Aorta (tissue), 5 donors: ENCODE data around the gene SFTA2. TPM values are rescaled to one million over a fixed set of nuclear protein-coding genes. Genes with fewer than 3 reads are reported as not detected.
A peak's percentile ranks its signal among the peaks of the same experiment; 100 is the strongest.

Experiments used
- ATAC-seq: fragments of 200-7000 bp; cut with Tn5 transposase; one replicate; pipeline ENCODE4 v1.9.1; 2022; ENCODE audit warnings: moderate library complexity; ENCODE audit not compliant: low FRiP score
- DNase-seq, 2 donors: peaks; one replicate each; pipeline ENCODE4 v3.0.0-alpha.2; 2020
- H3K27ac ChIP-seq, 2 donors: one replicate each; pipeline ENCODE4 v1.5.1; 2013; ENCODE audit warnings: low read length in 2 of 2, mild to moderate bottlenecking in 2 of 2, moderate library complexity in 2 of 2, control low read depth in 1 of 2, inconsistent platforms in 1 of 2, low read depth in 1 of 2
- H3K27me3 ChIP-seq, 2 donors: one replicate each; pipeline ENCODE4 v1.6.1; 2013; ENCODE audit warnings: control low read depth in 1 of 2, low read length in 1 of 2, mild to moderate bottlenecking in 1 of 2, moderate library complexity in 1 of 2; ENCODE audit not compliant: insufficient read depth in 2 of 2, control insufficient read depth in 1 of 2
- H3K36me3 ChIP-seq, 2 donors: one replicate each; pipeline ENCODE4 v1.6.1; 2013; ENCODE audit warnings: control low read depth in 1 of 2, low read length in 1 of 2, mild to moderate bottlenecking in 1 of 2; ENCODE audit not compliant: insufficient read depth in 2 of 2, control insufficient read depth in 1 of 2
- H3K4me1 ChIP-seq, 2 donors: one replicate each; pipeline ENCODE4 v1.6.1; 2013; ENCODE audit warnings: low read length in 2 of 2, control low read depth in 1 of 2, mild to moderate bottlenecking in 1 of 2, moderate library complexity in 1 of 2; ENCODE audit not compliant: insufficient read depth in 2 of 2, control insufficient read depth in 1 of 2
- H3K4me3 ChIP-seq, 2 donors: one replicate each; pipeline ENCODE4 v1.5.1; 2013; ENCODE audit warnings: low read length in 2 of 2, control low read depth in 1 of 2, mild to moderate bottlenecking in 1 of 2
- H3K9me3 ChIP-seq: one replicate; pipeline ENCODE4 v1.6.1; 2013; ENCODE audit warnings: mild to moderate bottlenecking, low read length; ENCODE audit not compliant: control insufficient read depth
- WGBS, 2 donors: extraction: QIAGEN DNeasy Blood & Tissue Kit; methylation state at CpG; one replicate each; pipeline ENCODE4 v1.1.7; 2013; 5-methylcytosine and 5-hydroxymethylcytosine counted together
- intact Hi-C, 2 donors: fragments of 100-400 bp; cut with DNase I; formaldehyde crosslinking; loops; one replicate each; pipeline versions ENCODE4 v1.14.2 to v1.15.0; 2022
- polyA plus RNA-seq, 2 donors: library from polyadenylated mRNA; stranded (reverse); fragments of 200-250 nt; gene quantifications; one replicate each; pipeline ENCODE4 v1.2.3, GENCODE V29; 2013
- total RNA-seq, 2 donors: library from RNA; stranded (reverse); fragmentation: NEBNext Ultra II Directional; extraction: Animal tissue kit (Norgen Biotek cat#: 25700); gene quantifications; one replicate each; pipeline ENCODE4 v1.2.1, GENCODE V29; 2021
- donor health status: healthy with polysubstance abuse.
- donor health status: Bipolar disorder and iron deficiency.
- donor health status: DM: no; HTN: no; CAD: no.
- donor health status: DM: no; HTN: no; CAD: no.
- donor health status: DM: yes; HTN: yes; CAD: no.

The SFTA2 gene
- total and polyA plus RNA-seq, 4 donors = 2.4 TPM; not detected in 3

- intact Hi-C loops = no loop called here
- 72% methylated on average over 6 of the region's 6 CpGs for WGBS, 2 donors
Observed at GRCh38 chr6:30887901-30888815, 43.8 kb downstream of the SFTA2 start.

DNA sequence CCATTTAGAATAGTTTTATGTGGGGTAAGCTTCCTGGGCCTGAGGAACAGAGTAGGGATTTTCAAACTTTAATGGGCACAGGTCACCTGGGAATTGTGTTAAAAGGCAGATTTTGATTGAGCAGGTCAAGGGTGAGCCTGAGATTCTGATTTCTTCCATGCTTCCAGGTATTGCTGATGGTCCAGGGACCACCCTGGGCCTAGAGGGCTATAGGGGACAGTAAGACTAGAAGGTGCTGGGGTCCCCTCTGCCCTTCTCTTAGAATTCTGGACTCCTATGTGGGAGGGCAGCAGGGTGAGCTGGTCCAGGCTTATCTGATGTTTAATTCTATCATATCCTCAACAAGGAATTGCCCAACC is 45.1 kb downstream of the SFTA2 start:
- Histone ChIP-seq H3K9me3 (no peaks in the 10 kb centered on the region), H3K27me3 (no peaks in the 10 kb centered on the region), H3K4me3 (no peak overlapping the region), H3K27ac (no peak overlapping the region), H3K4me1 (no peaks in the 10 kb centered on the region), H3K36me3 (no peaks in the 10 kb centered on the region)
- intact Hi-C loops = no loop called here
- ATAC-seq (no peak), DNase-seq (no peak)

More at GRCh38 chr6:30887901-30888815, 43.8 kb downstream of the SFTA2 start:
- H3K4me3 ChIP-seq = no peak overlapping the region
- ATAC-seq (no peak), DNase-seq (no peak)
- no peaks in the 10 kb centered on the region for H3K27me3 ChIP-seq
- H3K36me3 ChIP-seq = no peaks in the 10 kb centered on the region
- no peak overlapping the region for H3K27ac ChIP-seq
- no peaks in the 10 kb centered on the region for H3K4me1 ChIP-seq
- no peaks in the 10 kb centered on the region for H3K9me3 ChIP-seq

GRCh38 chr6:30885999-30886896 is 45.7 kb downstream of the SFTA2 start:
- Histone ChIP-seq H3K4me3 (no peak overlapping the region), H3K9me3 (no peaks in the 10 kb centered on the region), H3K36me3 (no peaks in the 10 kb centered on the region), H3K27me3 (no peaks in the 10 kb centered on the region), H3K4me1 (no peaks in the 10 kb centered on the region), H3K27ac (no peak overlapping the region)
- WGBS, 2 donors = 19 to 26% methylated on average over 18 of the region's 18 CpGs
- intact Hi-C loops = no loop called here
- DNase-seq (no peak), ATAC-seq (no peak)

DNA sequence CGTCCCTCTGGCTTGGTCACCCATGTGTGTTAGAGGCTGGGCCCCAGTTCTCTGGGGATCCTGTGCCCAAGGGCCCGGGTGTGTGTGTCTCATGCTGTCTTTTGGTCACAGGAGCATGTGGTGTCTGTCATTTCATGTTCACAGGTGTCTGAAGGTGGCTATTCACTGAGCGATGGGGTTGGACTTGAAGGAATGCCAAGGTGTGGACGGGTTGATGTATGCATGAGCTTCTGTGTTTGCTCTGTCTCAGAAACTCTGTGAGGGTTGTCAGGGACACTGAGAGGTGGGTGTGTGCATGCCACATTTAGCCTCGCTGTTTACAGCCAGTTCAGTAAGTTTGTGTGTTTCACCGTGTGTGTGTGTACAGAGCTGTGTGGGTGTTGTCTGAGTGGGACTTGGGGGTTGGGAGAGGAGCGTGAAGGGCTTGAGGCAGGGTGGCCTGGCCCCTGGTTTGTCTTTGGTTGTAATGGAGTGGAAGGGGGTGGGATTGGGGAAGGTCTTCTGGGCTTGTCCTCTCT is 46.4 kb downstream of the SFTA2 start:
- intact Hi-C loops = no loop called here
- no peaks in the 10 kb centered on the region for H3K4me1 ChIP-seq

GRCh38 chr6:30884521-30885480 is 47.2 kb downstream of the SFTA2 start:
- intact Hi-C loops = loop anchor here in 1 of 2 donors (5.0 kb wide), 1 partner anchor 202 kb away; no protein-coding TSS in a partner anchor
- 1 to 2% methylated on average over 33 to 59 of the region's 59 CpGs for whole genome bisulfite sequencing, 2 donors

More for the DNA sequence above, 46.4 kb downstream of the SFTA2 start:
- Histone ChIP-seq H3K4me3 (no peak overlapping the region), H3K9me3 (no peaks in the 10 kb centered on the region), H3K27ac (peak overlapping the region in 1 of 2 donors; percentile 34), H3K27me3 (no peaks in the 10 kb centered on the region), H3K36me3 (no peaks in the 10 kb centered on the region)
- ATAC-seq (no peak), DNase-seq (no peak)
- 17 to 24% methylated on average over 7 of the region's 7 CpGs for WGBS, 2 donors

DNA sequence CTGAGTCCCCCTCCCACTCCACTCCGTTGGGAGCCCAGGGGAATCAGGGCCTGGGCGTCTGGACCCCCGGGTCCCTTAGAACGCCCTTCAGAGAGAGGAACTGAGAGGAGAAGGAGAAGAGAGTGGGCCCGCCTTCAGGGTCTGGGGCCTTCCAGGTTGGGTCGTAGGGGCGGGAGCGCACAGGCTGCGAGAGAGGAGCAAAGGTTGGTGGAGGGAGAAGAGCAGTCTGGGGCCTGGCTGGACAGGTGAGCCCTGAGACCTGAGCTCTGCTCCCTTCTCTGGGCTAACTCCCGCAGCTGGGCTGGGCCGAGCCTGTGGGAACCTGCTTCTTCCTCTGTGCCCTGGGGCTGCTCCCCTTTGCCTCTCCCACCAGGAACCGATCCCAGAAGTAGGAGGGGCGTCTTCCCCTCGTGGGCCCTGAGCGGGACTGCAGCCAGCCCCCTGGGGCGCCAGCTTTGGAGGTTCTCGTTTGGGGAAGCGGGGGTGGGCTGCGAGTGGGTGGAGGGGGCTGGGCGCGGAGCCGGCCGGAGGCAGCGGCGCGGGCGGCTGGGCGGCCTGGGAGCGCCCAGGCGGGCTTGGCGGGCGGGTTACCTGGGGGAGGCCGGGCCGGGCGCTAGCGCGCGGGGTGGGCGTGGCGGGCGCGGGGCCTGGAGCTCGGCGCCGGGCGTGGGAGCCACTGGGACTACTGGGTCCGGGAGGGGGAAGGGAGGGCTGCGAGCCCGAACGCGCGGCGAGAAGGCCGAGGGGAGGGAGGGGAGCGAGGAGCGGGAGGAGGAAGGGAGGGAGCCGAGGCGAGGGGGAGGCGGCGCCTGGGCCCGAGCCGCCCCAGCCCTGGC is 48.1 kb downstream of the SFTA2 start, which contains the start of gene DDR1:
TSS of gene DDR1 (plus strand) at position 835 of the 836 bp plus-strand sequence. CDS start 4,211 bp downstream, outside the sequence.
- ATAC-seq = peak; percentile 87
- 12 to 22% methylated on average over 30 to 62 of the region's 62 CpGs for WGBS, 2 donors
- peak; percentile 85 to 90 for DNase-seq
- Histone ChIP-seq H3K27me3 (no peaks in the 10 kb centered on the region), H3K4me1 (no peaks in the 10 kb centered on the region), H3K9me3 (no peaks in the 10 kb centered on the region), H3K4me3 (peak within 1 kb of the TSS; percentile 64 to 96), H3K36me3 (no peaks in the 10 kb centered on the region), H3K27ac (peak within 1 kb of the TSS in 1 of 2 donors; percentile 50)
- intact Hi-C loops = loop anchor here in 1 of 2 donors (5.0 kb wide), 1 partner anchor 202 kb away; no protein-coding TSS in a partner anchor

More at GRCh38 chr6:30884521-30885480, 47.2 kb downstream of the SFTA2 start:
- H3K9me3 ChIP-seq = no peaks in the 10 kb centered on the region
- H3K27ac ChIP-seq = peak overlapping the region in 1 of 2 donors; percentile 34
- peak; percentile 72 to 81 for DNase-seq
- no peaks in the 10 kb centered on the region for H3K36me3 ChIP-seq
- peak overlapping the region; percentile 64 to 96 for H3K4me3 ChIP-seq
- no peaks in the 10 kb centered on the region for H3K27me3 ChIP-seq
- no peaks in the 10 kb centered on the region for H3K4me1 ChIP-seq
- peak; percentile 44 for ATAC-seq
